Stimulated activated CD8-positive, alpha-beta memory T cell treated with anti-CD3 and anti-CD28 coated beads, Interleukin-12 subunit alpha, Interleukin-12 subunit beta, amount 100 ng/mL, for 24 hours (primary cell): ENCODE results near the gene ST8SIA1.

ENCODE experiments used
- DNase-seq: peaks from one replicate; pipeline ENCODE4 v3.0.0-alpha.2; 2020; ENCODE audit errors: extremely low read depth

Gene ST8SIA1

DNA sequence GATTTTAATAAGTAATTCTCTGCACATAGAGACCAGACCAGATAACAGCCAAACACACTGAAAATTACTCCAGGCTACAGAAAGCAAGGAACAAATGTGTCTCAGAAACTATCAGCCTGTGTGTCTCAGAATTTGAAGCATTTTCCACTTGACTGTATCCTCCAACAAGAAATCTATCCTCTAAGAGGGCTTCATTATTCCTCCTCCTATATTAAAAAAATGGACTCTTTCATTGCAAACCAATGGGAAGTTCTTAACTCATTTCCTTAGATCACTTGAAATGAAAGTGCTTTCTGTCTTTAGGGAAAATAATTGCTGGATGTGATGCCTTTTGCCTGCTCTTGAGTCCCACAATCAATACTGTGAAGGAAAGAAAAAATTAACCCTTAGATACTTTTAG lies 2.3 kb downstream of the ST8SIA1 start:
- no peak for DNase-seq

DNA sequence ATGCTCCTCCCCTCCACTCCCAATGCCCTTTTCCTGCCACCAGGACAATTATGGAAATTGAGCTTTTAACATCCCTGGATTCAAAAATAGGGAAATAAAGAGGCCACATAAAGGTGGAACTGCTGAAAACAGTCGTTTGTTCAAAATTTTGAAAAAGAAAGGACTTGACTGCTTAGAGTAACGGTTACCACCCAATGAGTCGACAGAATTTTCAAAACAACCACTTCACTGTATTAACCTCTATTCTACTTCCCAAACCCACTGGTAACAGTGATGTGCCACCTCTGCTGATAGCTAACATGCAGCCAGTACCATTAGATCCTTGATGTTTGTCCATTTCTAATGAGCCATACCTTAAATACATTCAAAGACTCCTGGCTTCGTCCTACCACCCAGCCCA lies 4.9 kb downstream of the ST8SIA1 start:
- no peak for DNase-seq

DNA sequence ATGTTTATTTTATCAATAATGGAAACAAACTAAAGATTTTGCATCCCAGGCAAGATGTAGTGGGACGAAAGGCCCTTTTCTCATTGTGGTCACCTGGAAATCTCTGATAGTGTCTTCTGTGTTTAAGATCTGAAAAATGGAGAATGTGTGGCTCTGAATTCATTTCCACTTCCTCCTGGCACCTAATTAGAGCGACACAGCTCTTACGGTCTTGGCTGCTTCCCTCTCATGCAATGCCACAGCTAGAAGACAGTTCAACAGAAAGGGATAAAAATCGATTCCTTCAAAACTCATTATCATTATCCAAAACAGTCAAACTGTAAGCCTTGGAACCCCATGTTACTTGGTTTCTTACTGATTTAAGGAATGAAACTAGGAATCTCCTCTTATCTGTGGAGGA lies 9.3 kb downstream of the ST8SIA1 start:
- no peak for DNase-seq

DNA sequence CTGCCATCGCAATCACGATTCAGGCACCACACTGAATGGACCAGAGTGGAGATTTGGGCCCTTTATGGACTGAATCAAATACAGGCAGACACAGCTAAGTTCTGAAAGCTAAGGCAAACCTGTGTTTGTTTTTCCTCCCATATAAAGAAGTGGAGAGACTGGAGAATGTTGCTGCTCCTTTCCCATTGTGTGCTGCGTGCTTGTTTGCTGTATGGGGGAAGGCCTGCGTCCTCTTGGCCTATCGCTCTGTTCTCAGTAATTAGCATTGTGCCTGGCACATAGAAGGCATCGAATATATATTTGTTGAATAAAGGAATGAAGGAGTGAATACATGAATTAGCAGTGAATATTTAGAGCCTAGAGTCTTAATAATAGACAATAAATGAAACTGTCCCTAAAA lies 12.4 kb downstream of the ST8SIA1 start:
- DNase-seq, result no peak

DNA sequence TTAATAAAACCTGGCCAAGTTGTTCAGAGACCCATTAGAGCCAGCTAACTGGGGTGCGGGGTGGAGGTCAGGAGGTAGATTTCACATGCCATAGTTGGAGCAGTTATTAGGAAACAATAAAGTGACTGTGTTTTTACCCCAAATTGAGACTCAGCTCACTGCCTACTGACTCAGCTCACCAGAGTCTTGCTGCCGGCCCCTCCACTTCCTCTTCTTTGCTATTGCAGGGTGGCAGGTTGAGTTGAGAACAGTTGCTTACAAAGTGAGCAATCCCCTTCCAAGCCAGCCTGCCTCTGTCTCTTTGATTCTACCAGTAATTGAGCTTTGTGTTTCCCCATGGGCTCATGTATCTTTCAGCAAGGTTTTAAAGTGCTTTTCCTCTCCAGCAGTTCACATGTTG lies 12.9 kb downstream of the ST8SIA1 start:
- DNase-seq, result no peak

DNA sequence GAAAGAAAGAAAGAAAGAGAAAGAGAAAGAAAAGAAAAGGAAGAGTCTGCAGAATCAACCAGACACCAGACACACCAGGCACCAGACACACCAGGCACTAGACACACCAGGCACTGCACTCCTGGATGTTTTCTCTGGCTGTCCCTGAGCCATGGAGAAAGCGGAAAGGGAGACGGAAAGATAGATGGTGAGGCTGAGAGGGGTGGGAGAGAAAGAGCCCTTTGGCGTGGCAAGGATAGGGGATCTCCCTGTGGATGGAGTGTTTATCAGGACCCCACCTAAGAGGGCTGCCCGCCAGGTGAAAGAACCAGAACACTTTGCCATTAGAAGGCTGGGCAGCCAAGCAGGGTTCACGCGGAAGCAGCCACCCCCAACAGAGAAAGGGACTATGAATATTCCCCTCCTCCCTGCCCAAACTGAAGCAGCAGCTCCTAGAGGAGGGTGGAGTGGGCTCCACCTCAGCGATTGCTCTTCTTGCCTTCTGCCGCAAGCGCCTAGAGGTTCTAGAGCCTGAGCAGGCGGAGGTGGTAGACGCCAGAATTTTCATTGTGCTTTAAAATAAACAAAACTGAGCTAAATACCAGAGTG lies 13.4 kb downstream of the ST8SIA1 start:
- DNase-seq, result no peak

DNA sequence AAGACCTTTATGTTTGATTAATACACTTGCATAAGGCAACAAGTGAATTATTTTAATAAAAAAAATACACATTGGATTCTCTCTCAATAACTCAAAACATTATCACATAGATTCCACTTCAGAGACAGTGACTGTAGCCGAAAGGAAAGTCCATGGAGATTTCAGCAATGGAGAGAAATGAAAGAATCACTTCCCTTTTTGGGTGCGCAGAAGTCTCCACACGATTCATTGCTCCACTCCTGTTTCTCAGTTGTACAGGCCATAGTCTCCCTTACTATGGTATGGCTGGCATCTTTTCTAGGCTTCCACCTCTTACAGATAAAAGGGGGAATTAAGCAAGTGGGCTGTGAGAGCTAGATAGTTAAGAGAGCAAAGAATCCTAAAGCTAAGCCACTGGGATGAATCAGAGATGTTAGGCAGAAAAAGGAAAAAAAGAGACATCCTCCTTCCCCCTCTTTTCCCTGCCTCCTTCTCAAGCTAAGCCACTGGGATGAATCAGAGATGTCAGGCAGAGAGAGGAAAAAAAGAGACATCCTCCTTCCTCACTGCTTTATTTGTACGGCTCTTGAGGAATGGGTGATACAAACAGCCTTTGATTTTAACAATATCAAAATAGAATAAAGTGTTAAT lies 16.3 kb downstream of the ST8SIA1 start:
- no peak for DNase-seq

DNA sequence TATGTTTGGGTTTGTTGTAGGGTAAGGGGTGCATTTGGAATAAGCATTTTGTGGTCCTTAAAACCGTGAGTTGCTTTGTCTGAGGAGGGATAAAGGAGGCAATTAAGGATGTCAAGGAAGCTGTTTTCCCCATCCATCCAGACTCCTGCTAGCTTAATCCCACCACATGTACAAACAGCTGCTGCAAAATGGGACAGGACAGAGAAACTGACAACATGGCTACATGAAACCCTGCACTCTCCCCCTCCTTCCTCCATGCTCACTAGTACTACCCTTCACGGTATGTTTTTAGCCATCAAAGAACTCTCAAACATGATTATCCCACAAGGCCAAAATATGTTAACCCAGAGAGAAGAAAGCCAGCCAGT lies 20.6 kb downstream of the ST8SIA1 start:
- DNase-seq, result no peak

DNA sequence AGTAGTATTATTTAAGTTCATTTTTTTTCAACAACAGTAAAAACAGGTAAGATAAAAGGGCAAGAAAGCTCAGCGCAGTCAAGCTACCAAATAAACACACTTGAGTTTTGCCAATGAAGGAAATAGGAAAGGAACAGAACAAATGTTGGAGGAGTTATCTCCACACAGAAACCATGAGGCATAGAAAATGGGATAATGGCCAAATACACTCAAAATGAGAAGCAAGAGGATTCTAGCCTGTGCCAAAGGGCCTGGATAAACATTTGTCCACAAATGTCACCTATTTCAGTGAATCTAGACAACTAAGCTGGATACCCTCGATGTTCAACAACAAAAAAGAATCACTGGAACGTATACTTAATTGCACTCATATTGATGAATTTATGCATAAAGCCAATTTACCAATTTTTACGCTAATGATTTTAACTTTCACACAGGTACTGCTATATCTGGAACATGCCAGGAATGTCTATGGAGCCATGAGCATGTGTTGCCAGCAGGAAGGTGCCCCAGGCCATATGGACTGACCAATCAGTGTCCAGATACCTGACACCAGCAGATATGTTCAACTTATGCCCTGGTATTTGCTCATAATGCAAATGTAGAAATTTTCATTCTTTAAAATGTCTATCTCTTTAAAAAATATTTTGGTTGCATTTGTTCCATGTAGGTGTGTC lies 21.1 kb downstream of the ST8SIA1 start:
- DNase-seq, result no peak

DNA sequence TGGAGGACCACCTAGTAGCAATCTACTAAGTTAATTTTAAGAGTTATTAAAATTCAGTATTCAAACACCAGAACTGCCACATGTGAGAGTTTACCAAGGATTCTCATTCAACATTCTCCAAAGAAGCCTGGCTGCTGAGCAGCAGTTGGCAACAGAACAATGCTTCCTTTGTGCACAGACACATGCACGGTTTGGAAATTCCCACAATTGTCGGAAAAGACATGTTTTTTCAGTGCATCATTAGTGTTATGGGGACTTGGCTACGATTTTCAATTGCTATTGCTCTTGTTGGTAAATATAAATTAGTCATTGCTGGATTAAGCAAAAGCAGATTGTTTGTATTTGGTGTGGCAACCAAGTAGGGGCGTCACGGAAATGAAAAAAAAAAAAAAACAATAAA lies 22.2 kb downstream of the ST8SIA1 start:
- DNase-seq, result no peak

DNA sequence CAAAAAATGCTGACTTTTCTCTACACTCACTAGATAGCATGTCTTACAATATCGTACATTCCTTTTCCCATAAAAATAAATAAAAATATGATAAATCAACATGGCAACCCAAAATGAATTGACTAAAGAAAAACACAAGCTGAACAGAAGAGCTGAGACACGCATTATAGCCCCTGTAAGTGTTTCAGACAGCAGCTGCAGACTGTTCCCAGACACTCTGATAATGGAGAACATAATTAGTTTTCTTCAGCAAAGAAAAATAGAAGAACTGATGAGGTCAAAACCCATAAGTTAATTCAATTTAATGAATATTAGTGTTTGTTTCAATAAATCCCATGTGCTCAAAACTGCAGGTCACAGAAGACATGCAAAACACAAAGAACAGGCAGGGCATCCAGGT lies 23.8 kb downstream of the ST8SIA1 start:
- no peak for DNase-seq

DNA sequence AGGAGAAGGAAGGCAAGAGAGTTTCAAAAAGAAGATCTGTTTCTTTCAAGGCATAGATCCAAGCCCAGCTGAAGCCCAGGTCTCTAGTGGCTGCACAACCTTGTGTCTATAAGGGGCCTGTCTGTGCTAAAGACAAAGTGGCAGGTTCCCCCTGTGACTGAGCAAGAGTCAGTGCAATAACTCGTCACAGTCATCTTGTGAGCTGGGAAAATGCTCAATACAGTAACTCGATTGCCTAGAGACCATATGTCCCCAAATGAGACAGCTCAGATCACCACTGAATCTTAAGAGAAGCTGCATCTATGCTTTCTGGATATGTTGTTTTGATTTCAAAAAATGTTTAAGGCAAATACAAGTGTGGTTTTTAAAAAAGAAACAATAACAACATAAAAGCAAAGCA lies 24.2 kb downstream of the ST8SIA1 start:
- no peak for DNase-seq

DNA sequence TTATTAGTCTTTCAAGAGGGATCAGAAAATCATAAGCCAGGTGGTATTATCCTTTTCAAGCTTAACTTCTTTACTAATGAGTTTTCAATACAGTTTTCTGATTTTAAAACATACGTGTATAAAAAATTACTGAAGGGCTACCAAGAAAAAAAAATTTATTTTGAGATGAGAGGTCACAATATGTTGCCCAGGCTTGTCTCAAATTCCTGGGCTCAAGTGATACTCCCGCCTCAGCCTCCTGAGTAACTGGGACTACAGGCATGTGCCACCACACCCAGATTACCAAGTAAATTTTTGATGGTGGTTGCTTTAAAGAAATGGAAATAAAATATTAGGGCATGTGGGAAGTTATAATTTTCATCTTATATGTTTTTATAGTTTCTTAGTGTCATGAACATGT lies 26.7 kb downstream of the ST8SIA1 start:
- no peak for DNase-seq

DNA sequence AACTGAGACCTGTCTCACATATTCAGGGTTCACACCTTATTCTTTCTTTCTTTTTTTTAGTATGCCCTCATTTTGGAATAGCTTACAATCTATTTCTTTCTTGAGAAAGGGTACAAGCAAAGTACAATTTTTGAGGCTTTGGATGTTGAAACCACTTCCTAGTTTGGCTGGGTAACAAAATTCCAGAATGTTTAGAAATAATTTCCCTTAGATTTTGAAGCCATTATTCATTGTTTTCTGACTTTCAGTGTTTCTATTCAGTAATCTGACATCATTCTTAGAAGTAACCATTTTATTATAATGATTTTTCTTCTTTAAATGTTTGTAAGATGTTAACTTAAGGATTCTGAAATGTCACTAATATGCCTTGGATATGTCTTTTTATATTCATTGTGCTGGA lies 28.2 kb downstream of the ST8SIA1 start:
- no peak for DNase-seq

DNA sequence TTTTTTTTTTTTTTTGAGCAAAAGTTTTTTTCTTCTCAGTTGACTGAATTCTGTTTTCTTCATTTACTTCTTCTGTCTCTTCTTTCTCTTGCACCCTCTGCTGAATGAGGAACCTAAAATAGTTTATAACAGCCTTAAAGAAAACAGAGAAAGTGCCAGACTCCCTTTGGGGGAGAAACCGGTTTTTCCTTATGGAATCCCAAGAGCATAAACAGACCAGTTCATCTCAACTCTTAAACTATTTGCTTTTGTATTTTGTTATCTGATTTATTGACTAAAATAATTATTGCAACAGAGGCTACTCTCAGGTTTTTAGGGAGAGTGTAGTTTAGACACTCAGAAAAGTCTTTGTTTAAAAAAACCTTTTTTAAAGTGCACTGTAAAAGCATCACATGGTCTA lies 30.2 kb downstream of the ST8SIA1 start:
- DNase-seq, result no peak

DNA sequence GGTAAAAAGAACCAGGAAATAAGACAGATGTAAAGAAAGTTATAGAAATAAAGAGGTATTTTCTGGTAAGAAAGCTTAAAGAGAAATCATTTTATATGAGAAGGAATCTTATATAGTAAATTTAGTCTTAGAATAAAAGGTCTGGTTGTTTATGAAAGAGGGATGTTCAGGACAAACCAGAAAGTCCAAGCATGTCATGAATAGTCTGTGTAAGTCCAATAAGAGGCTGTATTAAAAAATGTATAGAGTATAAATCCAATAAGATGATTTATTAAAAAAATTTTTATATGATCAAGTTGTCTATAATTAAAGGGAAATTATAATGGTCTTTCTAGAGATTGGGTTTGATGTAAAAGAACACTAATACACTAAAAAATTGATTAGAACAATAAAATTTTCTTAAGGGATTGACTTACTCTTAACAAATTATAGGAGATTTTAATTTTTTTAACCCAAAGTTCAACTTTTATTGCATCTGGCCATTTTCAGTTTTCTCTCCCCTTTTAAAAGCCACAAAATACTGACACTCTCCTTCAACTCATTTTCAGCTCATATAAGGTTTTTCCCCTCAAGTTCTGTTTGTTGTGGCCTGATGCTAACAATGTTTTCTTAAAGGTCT lies 35.1 kb downstream of the ST8SIA1 start:
- DNase-seq, result no peak

DNA sequence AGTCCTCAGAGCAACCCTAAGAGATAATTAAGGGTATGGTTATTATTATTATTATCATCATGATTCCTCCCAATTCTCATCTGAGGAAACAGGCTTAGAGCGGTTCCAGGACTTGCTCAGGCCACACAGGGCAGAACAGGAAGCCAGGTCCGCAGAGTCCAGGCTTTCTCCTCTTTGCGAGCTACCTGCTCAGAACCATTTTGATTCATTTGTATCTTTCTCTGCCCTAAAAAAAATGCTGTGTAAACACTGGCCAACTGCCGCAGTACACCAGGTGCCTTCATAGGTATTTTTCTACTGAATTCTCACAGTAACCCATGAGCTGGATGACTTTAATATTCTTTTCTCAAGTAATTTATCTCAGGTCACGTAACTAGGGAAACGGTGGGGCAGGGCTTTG lies 45.3 kb downstream of the ST8SIA1 start:
- no peak for DNase-seq

DNA sequence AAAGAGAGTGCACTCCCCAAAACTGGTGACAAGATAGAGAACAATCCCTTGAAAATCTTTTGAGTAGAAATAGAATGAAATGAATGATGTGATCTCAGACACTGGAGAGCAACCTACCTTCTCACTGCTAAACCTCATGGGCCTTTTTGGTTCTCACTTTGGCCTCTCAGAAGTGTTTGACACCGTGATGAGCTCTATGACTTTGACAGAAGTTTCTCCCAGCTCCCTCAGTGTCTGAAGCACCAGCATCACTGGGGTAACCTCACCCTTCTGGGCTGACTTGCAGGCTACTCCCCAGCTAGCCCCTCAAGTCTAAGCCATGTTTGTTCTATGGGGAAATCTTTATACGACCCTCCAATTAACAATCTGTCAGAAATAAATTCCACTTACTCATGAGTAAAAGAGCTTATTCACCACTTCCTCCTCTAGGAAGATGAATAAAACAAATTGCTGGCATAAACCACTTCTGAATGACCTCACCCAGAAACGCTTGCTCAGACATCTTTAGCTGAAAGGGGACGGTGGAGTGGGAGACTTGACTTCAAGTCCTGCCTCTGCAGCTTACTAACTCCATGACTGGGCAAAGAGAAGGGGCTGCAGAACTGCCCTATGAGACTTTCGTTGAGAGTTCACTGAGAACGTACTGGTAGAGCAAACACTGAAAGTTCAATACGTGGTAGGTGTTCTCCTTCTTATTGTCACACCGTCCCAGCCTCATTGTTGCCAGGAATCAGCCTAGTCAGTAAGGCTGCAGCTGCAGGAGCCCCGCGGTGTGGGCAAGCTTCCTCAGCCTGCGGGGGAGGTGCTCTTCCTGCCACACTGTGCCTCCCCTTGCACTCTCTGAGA lies 46.5 kb downstream of the ST8SIA1 start:
- no peak for DNase-seq

DNA sequence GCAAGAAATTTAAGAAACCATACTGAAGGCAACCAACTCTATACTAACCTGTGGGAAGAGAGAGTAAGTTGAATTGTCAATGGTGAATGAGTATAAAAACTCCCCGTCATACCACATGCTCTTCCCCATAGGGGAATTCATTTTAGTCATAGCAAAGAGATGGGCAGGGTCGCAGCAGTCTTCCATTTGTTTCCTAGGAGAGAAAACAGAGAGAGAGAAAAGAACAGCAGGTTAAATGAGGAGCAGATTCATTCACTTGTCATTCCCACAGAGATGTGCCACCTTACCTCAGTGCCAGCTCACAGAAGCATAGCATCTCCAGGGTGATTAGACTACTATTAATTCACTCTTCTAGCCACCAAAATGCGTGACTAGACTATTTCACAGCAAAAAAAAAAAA lies 47.4 kb downstream of the ST8SIA1 start:
- DNase-seq, result no peak

DNA sequence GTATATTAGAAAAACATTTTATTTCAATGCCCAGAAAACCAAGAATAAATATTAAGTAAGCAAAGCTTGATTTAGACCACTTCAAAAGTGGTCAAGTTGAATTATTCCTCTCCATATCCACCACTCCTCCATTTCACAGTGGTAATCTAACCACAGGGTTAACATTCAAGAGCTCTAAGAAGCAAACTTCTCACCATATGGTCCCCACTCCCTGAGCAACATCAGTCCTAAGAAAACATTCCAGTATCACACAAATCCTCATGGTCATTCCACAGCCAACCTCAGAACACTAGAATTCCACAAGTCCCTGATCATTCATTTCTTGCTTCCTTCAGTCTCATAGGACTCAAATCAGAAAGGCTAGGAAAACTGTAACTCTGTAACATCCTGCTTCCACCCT lies 47.9 kb downstream of the ST8SIA1 start:
- no peak for DNase-seq

DNA sequence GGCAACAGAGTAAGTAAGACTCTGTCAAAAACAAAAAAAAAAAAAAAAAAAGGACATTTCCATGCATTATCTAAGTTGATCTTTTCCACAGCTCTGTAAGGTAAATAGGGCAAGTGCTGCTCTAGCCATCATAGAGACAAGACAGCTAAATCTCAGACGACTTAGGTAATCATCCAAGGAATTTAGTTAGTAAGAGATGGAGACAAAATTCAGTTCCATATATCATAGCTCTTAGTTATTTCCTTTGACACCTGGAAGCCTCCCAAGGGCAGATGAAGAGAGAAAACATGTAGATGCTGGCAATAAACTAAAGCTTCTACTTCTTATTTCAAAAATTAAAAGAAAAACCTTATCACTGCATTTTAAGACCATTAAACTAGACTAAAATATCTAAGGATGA lies 48.7 kb downstream of the ST8SIA1 start:
- no peak for DNase-seq

DNA sequence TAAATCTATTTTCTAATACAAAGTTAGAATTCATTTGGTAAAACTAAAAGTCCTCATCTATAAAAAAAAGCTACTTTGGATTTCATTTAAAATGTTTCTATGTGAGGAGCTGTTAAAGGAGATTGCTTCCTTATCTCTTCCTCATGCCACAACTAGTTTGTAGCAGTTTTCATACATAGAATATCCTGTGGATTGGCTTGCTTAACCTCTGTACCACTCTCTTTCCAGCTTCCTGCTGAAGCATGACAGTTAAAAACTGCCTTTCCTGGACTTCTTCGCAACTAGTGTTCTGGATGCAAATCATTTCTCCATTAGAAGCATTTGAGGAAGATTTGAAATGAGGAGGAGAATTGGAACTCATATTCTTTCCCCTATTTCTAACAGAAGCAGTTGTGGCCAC lies 49.6 kb downstream of the ST8SIA1 start:
- DNase-seq, result no peak
